AG09309 (cell line): ENCODE measurements around the gene MAN1A1.

Experiments
- DNase-seq: peaks from one replicate; pipeline ENCODE4 v3.0.0-alpha.2; 2010; ENCODE audit warnings: low read depth
- H3K4me3 ChIP-seq: 2 replicates; pipeline ENCODE4 v1.5.1; 2011; ENCODE audit warnings: mild to moderate bottlenecking, low read depth, low read length, moderate library complexity; ENCODE audit not compliant: control insufficient read depth
- TF ChIP-seq, protein P1 (sequence below): IDR thresholded peaks from 2 replicates; pipeline ENCODE4 v1.5.1; 2011; ENCODE audit warnings: mild to moderate bottlenecking, low read depth, low read length, inconsistent platforms; ENCODE audit not compliant: insufficient read depth, control insufficient read depth; ENCODE audit errors: missing control alignments

MAN1A1 gene

DNA sequence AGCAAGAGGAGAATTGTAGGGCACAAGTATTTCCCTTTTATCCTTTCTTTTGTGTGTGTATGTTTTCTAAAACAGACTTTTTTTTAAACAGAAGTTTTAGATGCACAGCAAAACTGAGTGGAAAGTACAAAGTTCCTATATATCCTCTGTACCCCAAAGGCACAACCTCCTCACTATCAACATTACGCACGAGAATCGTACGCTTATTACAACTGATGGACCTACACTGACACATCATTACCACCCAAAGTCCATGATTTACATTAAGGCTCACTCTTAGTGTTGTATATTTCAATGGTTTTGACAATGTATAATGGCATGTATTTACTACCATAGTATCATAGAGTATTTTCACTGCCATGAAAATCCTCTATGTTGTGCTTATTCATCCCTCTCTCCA, 32.6 kb downstream of the MAN1A1 start:
- no peak for DNase-seq
- TF ChIP-seq, protein P1, sequence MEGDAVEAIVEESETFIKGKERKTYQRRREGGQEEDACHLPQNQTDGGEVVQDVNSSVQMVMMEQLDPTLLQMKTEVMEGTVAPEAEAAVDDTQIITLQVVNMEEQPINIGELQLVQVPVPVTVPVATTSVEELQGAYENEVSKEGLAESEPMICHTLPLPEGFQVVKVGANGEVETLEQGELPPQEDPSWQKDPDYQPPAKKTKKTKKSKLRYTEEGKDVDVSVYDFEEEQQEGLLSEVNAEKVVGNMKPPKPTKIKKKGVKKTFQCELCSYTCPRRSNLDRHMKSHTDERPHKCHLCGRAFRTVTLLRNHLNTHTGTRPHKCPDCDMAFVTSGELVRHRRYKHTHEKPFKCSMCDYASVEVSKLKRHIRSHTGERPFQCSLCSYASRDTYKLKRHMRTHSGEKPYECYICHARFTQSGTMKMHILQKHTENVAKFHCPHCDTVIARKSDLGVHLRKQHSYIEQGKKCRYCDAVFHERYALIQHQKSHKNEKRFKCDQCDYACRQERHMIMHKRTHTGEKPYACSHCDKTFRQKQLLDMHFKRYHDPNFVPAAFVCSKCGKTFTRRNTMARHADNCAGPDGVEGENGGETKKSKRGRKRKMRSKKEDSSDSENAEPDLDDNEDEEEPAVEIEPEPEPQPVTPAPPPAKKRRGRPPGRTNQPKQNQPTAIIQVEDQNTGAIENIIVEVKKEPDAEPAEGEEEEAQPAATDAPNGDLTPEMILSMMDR: no peak
- no peak overlapping the region for H3K4me3 ChIP-seq

DNA sequence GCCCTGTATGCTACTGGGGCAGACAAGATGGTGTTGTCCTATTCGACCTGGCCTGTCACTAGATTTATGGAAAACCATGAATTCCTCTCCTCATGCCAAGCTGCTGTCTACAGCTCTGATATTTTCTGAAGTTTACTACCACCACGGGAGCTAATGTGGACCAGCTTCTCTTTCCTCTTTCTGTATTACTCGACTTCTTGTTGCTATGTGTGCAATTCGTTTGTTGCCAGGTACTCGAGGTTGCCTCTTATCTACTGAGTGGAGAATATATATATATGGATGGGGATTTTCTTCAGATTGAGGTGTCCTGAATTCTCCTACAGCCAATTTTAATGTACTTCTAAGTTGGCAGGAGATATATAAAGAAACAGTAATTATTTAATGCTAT, 34.7 kb downstream of the MAN1A1 start:
- TF ChIP-seq, protein P1: no peak
- H3K4me3 ChIP-seq: no peak overlapping the region
- DNase-seq: no peak

DNA sequence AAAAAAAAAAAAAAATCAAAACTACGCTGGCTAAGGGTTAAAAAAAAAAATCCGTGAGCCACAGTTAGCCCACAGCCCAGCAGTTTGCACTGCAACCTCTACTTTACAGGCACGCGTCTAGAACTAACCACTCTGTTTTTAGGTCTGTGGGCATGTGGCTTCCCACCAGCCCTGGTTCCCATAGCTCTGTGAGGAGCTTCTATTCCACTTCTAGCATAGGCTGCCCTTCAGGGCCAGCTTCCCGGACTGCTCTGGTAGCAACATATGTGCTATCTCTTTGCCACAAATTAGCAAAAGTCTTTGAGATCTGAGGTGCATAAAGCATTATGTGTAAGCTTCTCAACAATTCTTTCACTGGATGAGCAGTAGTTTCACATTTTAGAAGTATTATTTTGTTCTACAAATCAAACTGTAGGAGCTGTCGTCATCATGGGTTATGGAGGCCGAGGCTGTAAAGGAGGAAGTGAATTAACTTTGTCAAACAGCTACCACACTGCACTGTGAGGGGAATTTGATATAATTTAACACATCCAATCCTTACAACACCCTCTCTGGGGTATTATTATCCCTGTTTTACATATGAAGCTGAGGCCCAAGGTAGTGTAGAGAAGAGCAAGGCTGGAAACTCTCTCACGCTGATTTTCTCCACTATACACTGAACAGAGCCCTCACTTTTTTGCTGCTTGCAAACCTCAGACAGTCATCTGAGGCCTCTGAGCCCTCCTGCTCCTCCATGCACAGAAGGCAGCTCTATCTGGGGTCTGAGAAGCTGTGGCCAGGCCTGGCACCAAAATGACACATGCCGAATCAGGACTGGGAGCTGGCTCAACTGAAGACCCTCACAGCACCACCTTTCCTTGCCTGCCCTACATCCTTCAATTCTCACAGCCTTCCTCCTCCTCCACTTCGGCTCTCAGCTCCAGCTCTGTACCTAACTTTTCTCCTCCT, 35.4 kb downstream of the MAN1A1 start:
- DNase-seq: no peak
- TF ChIP-seq, protein P1: no peak
- no peak overlapping the region for H3K4me3 ChIP-seq

DNA sequence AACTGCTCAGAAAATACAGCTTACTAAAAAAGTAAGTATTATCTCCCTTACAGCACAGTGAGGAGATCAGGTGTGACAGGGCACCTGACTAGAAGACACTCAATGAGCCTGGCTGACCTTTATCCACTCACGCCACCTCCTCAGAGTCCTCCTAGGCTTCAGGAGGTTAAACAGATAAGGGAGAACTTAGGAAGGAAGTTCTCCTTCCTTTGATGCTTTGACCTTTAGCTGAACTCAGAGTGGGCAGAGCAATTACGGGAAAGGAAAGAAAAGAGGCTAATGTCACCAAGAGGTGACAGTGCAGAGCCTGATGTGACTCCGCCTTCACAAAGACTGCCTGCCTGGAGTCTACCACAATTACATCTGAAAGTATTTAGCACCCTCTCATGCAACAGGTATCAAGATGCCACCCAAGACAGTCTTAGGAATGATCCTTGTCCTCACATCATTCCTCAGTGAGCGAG, 36.7 kb downstream of the MAN1A1 start:
- no peak for DNase-seq
- H3K4me3 ChIP-seq: no peak overlapping the region
- TF ChIP-seq, protein P1: no peak

DNA sequence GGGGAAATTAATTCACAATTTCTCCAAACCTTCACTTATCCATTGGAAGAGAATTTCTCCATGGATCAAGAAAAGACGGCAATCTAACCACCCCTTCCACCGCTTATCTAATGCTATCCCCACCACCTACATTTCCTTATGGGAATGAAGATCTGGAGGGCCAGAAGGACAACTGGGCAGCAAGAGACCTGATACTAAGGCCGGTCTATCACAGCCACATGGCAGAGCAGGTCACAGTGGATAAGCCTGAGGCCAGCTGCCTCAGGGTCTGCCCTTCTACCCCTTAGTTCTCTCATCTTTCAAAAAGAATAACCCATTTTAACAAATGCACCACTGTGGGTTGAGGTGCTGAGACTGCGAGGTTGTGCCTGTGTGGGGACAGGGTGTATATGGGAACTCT, 37.1 kb downstream of the MAN1A1 start:
- TF ChIP-seq, protein P1: no peak
- H3K4me3 ChIP-seq: no peak overlapping the region
- DNase-seq: no peak

DNA sequence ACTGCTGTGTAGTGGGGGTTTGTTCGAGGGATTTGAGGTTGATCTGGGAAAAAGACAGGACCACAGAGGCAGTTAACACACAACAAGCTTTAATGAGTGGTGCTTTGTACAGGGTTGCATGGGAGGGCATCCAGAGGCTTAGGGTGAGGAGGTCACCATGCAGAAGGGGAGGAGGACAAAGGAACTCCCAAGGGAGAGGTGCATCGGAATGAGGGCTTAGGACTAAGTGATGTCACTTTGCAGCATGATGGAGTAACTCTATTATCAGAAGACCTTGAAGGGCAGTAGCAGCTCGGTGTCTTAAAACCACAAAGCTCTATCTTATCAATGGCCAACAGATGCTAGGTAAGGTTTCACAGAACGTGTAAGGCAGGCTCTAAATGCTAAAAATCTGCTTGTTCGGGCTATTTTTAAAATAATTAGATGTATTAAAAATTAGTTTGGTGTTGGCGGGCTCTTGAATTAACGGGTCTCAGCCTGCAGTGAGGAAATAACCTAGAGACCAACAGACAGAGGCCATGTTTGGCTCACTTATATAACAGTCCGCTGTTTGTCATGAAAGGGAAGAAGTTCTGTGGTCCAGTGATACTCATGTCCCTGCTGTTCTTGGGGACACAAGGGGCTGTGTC, 37.9 kb downstream of the MAN1A1 start:
- no peak for DNase-seq
- TF ChIP-seq, protein P1: no peak
- no peak overlapping the region for H3K4me3 ChIP-seq
